ENCODE data around the gene CECR2.

The CECR2 gene

GRCh38 chr22:17570851-17571631, 201.8 kb downstream of the CECR2 start:
- no peak for DNase-seq (ENCODE audit: low spot score)

GRCh38 chr22:17575151-17575550, 205.9 kb downstream of the CECR2 start:
- no peak for DNase-seq (ENCODE audit: low spot score)

- no peak for DNase-seq (ENCODE audit: low spot score)
Measured at GRCh38 chr22:17575681-17576080, 206.4 kb downstream of the CECR2 start.

GRCh38 chr22:17576470-17576869, 207.2 kb downstream of the CECR2 start:
- DNase-seq (ENCODE audit: low spot score): peak; percentile 39

GRCh38 chr22:17578136-17578754, 209.0 kb downstream of the CECR2 start:
- no peak for DNase-seq (ENCODE audit: low spot score)

- DNase-seq (ENCODE audit: low spot score): no peak
Measured at GRCh38 chr22:17579535-17579981, 210.3 kb downstream of the CECR2 start.

- no peak for DNase-seq (ENCODE audit: low spot score)
Measured at GRCh38 chr22:17580441-17581031, 211.3 kb downstream of the CECR2 start.

GRCh38 chr22:17581056-17581455, 211.8 kb downstream of the CECR2 start:
- no peak for DNase-seq (ENCODE audit: low spot score)

- DNase-seq (ENCODE audit: low spot score): no peak
Measured at GRCh38 chr22:17581631-17582030, 212.4 kb downstream of the CECR2 start.

GRCh38 chr22:17583151-17583550, 213.9 kb downstream of the CECR2 start:
- DNase-seq (ENCODE audit: low spot score): no peak

- DNase-seq (ENCODE audit: low spot score): no peak
Measured at GRCh38 chr22:17586831-17587440, 217.7 kb downstream of the CECR2 start.

GRCh38 chr22:17587629-17588028, 218.4 kb downstream of the CECR2 start:
- no peak for DNase-seq (ENCODE audit: low spot score)

GRCh38 chr22:17588606-17589005, 219.3 kb downstream of the CECR2 start:
- no peak for DNase-seq (ENCODE audit: low spot score)

- DNase-seq (ENCODE audit: low spot score): no peak
Measured at GRCh38 chr22:17589810-17590375, 220.6 kb downstream of the CECR2 start.

GRCh38 chr22:17590586-17590985, 221.3 kb downstream of the CECR2 start:
- no peak for DNase-seq (ENCODE audit: low spot score)

GRCh38 chr22:17592201-17592600, 222.9 kb downstream of the CECR2 start:
- no peak for DNase-seq (ENCODE audit: low spot score)

GRCh38 chr22:17596226-17596625, 227.0 kb downstream of the CECR2 start:
- DNase-seq (ENCODE audit: low spot score): no peak

- DNase-seq (ENCODE audit: low spot score): no peak
Measured at GRCh38 chr22:17597217-17597616, 228.0 kb downstream of the CECR2 start.

GRCh38 chr22:17598318-17598717, 229.1 kb downstream of the CECR2 start:
- DNase-seq (ENCODE audit: low spot score): no peak

GRCh38 chr22:17601031-17601430, 231.8 kb downstream of the CECR2 start:
- DNase-seq (ENCODE audit: low spot score): no peak

- DNase-seq (ENCODE audit: low spot score): no peak
Measured at GRCh38 chr22:17603668-17604067, 234.4 kb downstream of the CECR2 start.

- DNase-seq (ENCODE audit: low spot score): no peak
Measured at GRCh38 chr22:17606496-17606895, 237.2 kb downstream of the CECR2 start.

Measured in RKO (cell line).